Measurements from ENCODE around the gene SIGLEC5.
A peak's percentile ranks its signal among the peaks of the same experiment; 100 is the strongest.

The SIGLEC5 gene

DNA sequence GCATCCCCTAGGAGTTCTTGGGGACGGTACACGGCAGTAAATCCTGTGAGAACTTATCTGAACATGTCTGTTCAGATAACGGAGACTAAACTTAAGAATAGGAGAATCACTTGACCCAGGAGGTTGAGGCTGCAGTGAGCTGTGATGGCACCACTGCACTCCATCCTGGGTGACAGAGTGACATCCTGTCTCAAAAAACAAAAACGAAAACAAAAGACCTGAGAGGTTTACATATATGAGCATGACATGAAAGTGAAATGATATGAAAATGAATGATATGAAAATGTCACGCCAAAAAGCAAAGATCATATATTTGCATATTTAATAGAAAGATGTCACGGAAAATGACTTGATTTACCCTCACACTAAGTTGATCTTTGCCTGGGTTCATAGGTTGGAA is 53.4 kb downstream of the SIGLEC5 start:
- DNase-seq (ENCODE audit: low read depth), result no peak
- H3K4me3 ChIP-seq (ENCODE audit: low read depth, low read length), result no peak overlapping the region
- TF ChIP-seq, protein P1, sequence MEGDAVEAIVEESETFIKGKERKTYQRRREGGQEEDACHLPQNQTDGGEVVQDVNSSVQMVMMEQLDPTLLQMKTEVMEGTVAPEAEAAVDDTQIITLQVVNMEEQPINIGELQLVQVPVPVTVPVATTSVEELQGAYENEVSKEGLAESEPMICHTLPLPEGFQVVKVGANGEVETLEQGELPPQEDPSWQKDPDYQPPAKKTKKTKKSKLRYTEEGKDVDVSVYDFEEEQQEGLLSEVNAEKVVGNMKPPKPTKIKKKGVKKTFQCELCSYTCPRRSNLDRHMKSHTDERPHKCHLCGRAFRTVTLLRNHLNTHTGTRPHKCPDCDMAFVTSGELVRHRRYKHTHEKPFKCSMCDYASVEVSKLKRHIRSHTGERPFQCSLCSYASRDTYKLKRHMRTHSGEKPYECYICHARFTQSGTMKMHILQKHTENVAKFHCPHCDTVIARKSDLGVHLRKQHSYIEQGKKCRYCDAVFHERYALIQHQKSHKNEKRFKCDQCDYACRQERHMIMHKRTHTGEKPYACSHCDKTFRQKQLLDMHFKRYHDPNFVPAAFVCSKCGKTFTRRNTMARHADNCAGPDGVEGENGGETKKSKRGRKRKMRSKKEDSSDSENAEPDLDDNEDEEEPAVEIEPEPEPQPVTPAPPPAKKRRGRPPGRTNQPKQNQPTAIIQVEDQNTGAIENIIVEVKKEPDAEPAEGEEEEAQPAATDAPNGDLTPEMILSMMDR (IDR thresholded peaks at IDR 0.05; ENCODE audit: low read depth, low read length, missing control alignments), result no peak
- in situ Hi-C loops (cut with HindIII; ENCODE audit: low sequenced_read_pairs), result no loop called here

DNA sequence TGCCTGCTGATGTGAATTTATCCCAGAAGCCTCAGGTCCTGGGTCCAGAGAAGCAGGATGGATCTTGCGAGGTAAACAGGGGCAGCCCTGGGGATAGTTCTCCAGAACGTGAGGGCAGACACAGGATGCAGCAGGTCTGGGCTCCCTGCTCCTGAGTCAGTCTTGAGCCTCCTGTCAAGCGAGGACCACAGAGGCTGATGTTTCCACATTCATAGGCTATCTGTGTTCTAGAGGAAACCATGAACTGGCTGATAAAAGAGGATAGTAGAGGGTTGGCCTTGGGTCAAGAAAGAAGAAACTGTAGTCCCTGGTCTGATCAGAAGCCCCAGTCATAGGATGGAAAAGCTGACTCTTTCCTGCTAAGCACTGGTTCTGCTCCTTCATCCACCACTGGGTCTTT is 56.9 kb downstream of the SIGLEC5 start:
- in situ Hi-C loops (cut with HindIII; ENCODE audit: low sequenced_read_pairs), result no loop called here
- H3K4me3 ChIP-seq (ENCODE audit: low read depth, low read length), result no peak overlapping the region
- DNase-seq (ENCODE audit: low read depth), result no peak
- TF ChIP-seq, protein P1 (IDR thresholded peaks at IDR 0.05; ENCODE audit: low read depth, low read length, missing control alignments), result no peak

DNA sequence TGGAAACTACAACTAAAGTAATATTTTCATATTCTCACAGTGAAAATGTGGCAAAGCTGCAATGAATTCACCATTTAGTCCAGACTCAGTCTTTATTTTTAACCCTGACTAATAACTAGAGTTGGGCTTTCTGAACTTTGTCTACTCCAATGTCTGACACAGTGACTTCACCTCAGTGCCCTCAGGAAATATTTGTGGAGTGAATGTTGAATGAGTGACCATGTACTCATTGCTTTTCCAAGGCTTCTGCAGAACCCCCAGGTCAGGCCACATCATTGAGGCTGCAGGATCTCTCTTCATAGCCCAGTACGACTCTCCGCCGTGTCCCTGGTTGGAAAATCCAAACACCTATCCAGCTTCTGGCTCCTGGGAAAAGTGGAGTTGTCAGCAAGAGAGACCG is 57.3 kb downstream of the SIGLEC5 start:
- no peak for DNase-seq (ENCODE audit: low read depth)
- no peak overlapping the region for H3K4me3 ChIP-seq (ENCODE audit: low read depth, low read length)
- in situ Hi-C loops (cut with HindIII; ENCODE audit: low sequenced_read_pairs), result no loop called here
- TF ChIP-seq, protein P1 (IDR thresholded peaks at IDR 0.05; ENCODE audit: low read depth, low read length, missing control alignments), result no peak

- in situ Hi-C loops (cut with HindIII; ENCODE audit: low sequenced_read_pairs), result no loop called here
- H3K4me3 ChIP-seq (ENCODE audit: low read depth, low read length), result peak overlapping the region; percentile 56
- DNase-seq (ENCODE audit: low read depth), result no peak
- TF ChIP-seq, protein P1 (IDR thresholded peaks at IDR 0.05; ENCODE audit: low read depth, low read length, missing control alignments), result no peak
These were observed 57.8 kb downstream of the SIGLEC5 start for GRCh38 chr19:51572410-51572809.

DNA sequence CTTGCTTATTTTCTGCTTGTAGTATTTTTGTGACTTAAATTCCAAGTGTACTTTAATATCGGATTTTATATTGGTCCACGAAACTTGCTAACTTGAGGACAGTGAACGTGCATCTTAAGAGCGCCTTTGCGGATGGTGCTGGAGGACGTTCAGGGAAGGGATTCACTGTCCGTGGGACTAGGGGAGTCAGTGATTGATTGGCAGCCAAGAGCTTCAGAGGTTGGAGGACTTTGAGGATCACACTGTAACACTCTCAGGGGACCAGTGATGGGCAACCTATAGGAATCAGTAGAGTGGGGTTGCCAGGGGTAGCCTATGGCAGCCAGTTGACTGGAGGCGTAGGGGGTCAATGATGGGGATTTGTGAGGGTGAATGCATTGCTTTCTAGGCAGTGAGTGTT is 58.6 kb downstream of the SIGLEC5 start:
- TF ChIP-seq, protein P1 (IDR thresholded peaks at IDR 0.05; ENCODE audit: low read depth, low read length, missing control alignments), result no peak
- in situ Hi-C loops (cut with HindIII; ENCODE audit: low sequenced_read_pairs), result no loop called here
- no peak for DNase-seq (ENCODE audit: low read depth)
- peak overlapping the region; percentile 56 for H3K4me3 ChIP-seq (ENCODE audit: low read depth, low read length)

DNA sequence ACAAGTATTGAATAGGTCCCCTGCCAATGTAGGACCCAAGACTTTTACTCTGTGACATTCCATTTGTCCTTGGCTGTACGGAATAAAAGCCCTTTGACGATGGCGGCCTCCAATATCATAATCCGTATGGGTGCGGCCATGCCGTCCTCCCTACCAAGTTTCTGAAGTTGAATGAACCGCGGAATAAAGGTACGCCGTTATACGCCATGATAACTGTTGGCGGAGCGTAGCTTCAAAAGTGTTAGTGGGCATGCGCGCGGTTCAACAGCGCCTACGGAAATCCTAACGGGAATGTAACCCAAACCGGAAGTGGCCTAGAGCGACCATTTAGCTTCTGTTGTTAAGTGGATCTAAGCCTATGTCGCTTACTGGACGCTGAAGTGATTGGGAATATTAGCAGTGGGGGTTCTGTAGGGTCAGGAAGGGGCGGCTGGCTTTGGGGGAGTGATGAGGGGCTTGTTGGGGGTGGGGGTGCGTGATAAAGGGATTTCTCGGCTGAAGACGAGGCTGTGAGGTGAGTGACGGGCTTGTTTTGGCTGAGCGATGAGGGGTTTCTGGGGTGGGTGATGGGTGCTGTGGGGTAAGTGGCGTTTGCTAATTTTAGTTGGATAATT is 59.1 kb downstream of the SIGLEC5 start, which contains the start of gene ZNF175:
TSS of gene ZNF175 (plus strand) at position 322 of the 614 bp plus-strand sequence. CDS start 2,047 bp downstream, outside the sequence.
- peak within 1 kb of the TSS; percentile 56 for H3K4me3 ChIP-seq (ENCODE audit: low read depth, low read length)
- peak; percentile 97 for DNase-seq (ENCODE audit: low read depth)
- TF ChIP-seq, protein P1 (IDR thresholded peaks at IDR 0.05; ENCODE audit: low read depth, low read length, missing control alignments), result no peak
- in situ Hi-C loops (cut with HindIII; ENCODE audit: low sequenced_read_pairs), result no loop called here
